Adipocyte (in vitro differentiated cells): ENCODE results near the gene EFCAB14.
"Not testable (repeated sequence)": the region's sequence is repeated elsewhere in the genome, so short reads cannot be mapped to it uniquely, and the experiment has no call there.

ENCODE experiments used
- DNase-seq: peaks from one replicate; pipeline ENCODE4 v3.0.0-alpha.2; 2015; ENCODE audit warnings: low read depth
- H3K27me3 ChIP-seq: replicated peaks from 2 replicates; pipeline ENCODE4 v1.7.0; 2013; ENCODE audit warnings: mild to moderate bottlenecking, low read length, moderate library complexity; ENCODE audit not compliant: control insufficient read depth, insufficient read depth
- H3K36me3 ChIP-seq: 2 replicates; pipeline ENCODE4 v1.7.0; 2013; ENCODE audit warnings: low read length, mild to moderate bottlenecking, moderate library complexity; ENCODE audit not compliant: control insufficient read depth, insufficient read depth, severe bottlenecking
- H3K4me1 ChIP-seq: 2 replicates; pipeline ENCODE4 v1.7.0; 2013; ENCODE audit warnings: mild to moderate bottlenecking, low read length, moderate library complexity; ENCODE audit not compliant: control insufficient read depth, insufficient read depth
- H3K4me3 ChIP-seq: 2 replicates; pipeline ENCODE4 v1.7.0; 2013; ENCODE audit warnings: mild to moderate bottlenecking, low read length, moderate library complexity
- H3K9ac ChIP-seq: 2 replicates; pipeline ENCODE4 v1.7.0; 2013; ENCODE audit warnings: mild to moderate bottlenecking, low read length, moderate library complexity
- H3K9me3 ChIP-seq: 2 replicates; pipeline ENCODE4 v1.7.0; 2013; ENCODE audit warnings: mild to moderate bottlenecking, low read length, moderate library complexity; ENCODE audit not compliant: control insufficient read depth

Gene EFCAB14

GRCh38 chr1:46665983-46666382 is 52.9 kb downstream of the EFCAB14 start:
- no peak for DNase-seq
- Histone ChIP-seq H3K27me3 (no peaks in the 10 kb centered on the region), H3K9ac (no peak overlapping the region), H3K4me3 (no peak overlapping the region), H3K4me1 (peaks cover 12% of the 10 kb centered on the region), H3K36me3 (peaks cover 14% of the 10 kb centered on the region), H3K9me3 (no peaks in the 10 kb centered on the region)

- H3K4me3 ChIP-seq, H3K9ac ChIP-seq, H3K4me1 ChIP-seq, H3K27me3 ChIP-seq, H3K9me3 ChIP-seq, DNase-seq: not testable (repeated sequence)
- peaks cover 22% of the 10 kb centered on the region for H3K36me3 ChIP-seq
These were observed 56.0 kb downstream of the EFCAB14 start for GRCh38 chr1:46662919-46663318.

GRCh38 chr1:46660116-46660515 is 58.8 kb downstream of the EFCAB14 start:
- DNase-seq, H3K9ac ChIP-seq, H3K27me3 ChIP-seq, H3K9me3 ChIP-seq, H3K4me1 ChIP-seq, H3K4me3 ChIP-seq: not testable (repeated sequence)
- H3K36me3 ChIP-seq, result peaks cover 43% of the 10 kb centered on the region

- Histone ChIP-seq H3K36me3 (peaks cover 41% of the 10 kb centered on the region), H3K9me3 (peaks cover 2% of the 10 kb centered on the region), H3K27me3 (no peaks in the 10 kb centered on the region), H3K9ac (no peak overlapping the region), H3K4me1 (no peaks in the 10 kb centered on the region), H3K4me3 (no peak overlapping the region)
- no peak for DNase-seq
These were observed 59.5 kb downstream of the EFCAB14 start for GRCh38 chr1:46659307-46659870.

- Histone ChIP-seq H3K9ac (no peak overlapping the region), H3K9me3 (peaks cover 2% of the 10 kb centered on the region), H3K4me1 (peaks cover 15% of the 10 kb centered on the region), H3K4me3 (no peak overlapping the region), H3K27me3 (no peaks in the 10 kb centered on the region), H3K36me3 (peaks cover 34% of the 10 kb centered on the region)
- no peak for DNase-seq
These were observed 61.1 kb downstream of the EFCAB14 start for GRCh38 chr1:46657775-46658174.

- H3K36me3 ChIP-seq, result peaks cover 45% of the 10 kb centered on the region
- H3K27me3 ChIP-seq, result no peaks in the 10 kb centered on the region
- DNase-seq, result no peak
- peaks cover 2% of the 10 kb centered on the region for H3K9me3 ChIP-seq
- peaks cover 18% of the 10 kb centered on the region for H3K4me1 ChIP-seq
- no peak overlapping the region for H3K4me3 ChIP-seq
- H3K9ac ChIP-seq, result no peak overlapping the region
These were observed 62.3 kb downstream of the EFCAB14 start for GRCh38 chr1:46656643-46657042.

- H3K4me3 ChIP-seq, result no peak overlapping the region
- H3K9ac ChIP-seq, result no peak overlapping the region
- peaks cover 2% of the 10 kb centered on the region for H3K9me3 ChIP-seq
- peaks cover 45% of the 10 kb centered on the region for H3K36me3 ChIP-seq
- no peak for DNase-seq
- no peaks in the 10 kb centered on the region for H3K27me3 ChIP-seq
- peaks cover 18% of the 10 kb centered on the region for H3K4me1 ChIP-seq
These were observed 63.1 kb downstream of the EFCAB14 start for GRCh38 chr1:46655848-46656247.

- not testable (repeated sequence) for H3K9me3 ChIP-seq, H3K27me3 ChIP-seq, H3K4me3 ChIP-seq, H3K9ac ChIP-seq, DNase-seq
- Histone ChIP-seq H3K4me1 (peaks cover 18% of the 10 kb centered on the region), H3K36me3 (peaks cover 55% of the 10 kb centered on the region)
These were observed 64.2 kb downstream of the EFCAB14 start for GRCh38 chr1:46654698-46655097.

- Histone ChIP-seq H3K36me3 (peaks cover 62% of the 10 kb centered on the region), H3K9ac (peak overlapping the region; percentile 12), H3K9me3 (peaks cover 2% of the 10 kb centered on the region), H3K4me3 (peak overlapping the region; percentile 62), H3K4me1 (peaks cover 18% of the 10 kb centered on the region), H3K27me3 (no peaks in the 10 kb centered on the region)
- no peak for DNase-seq
These were observed 64.9 kb downstream of the EFCAB14 start for GRCh38 chr1:46654012-46654411.

- H3K9me3 ChIP-seq, result peaks cover 2% of the 10 kb centered on the region
- H3K27me3 ChIP-seq, result no peaks in the 10 kb centered on the region
- no peak for DNase-seq
- H3K36me3 ChIP-seq, result peaks cover 65% of the 10 kb centered on the region
- peaks cover 18% of the 10 kb centered on the region for H3K4me1 ChIP-seq
- peak overlapping the region; percentile 12 for H3K9ac ChIP-seq
- peak overlapping the region; percentile 62 for H3K4me3 ChIP-seq
These were observed 65.4 kb downstream of the EFCAB14 start for GRCh38 chr1:46653405-46653958.

GRCh38 chr1:46652321-46653100 is 66.4 kb downstream of the EFCAB14 start:
- H3K36me3 ChIP-seq, result peaks cover 63% of the 10 kb centered on the region
- DNase-seq, result no peak

More at GRCh38 chr1:46652321-46653100, 66.4 kb downstream of the EFCAB14 start:
- H3K27me3 ChIP-seq, result no peaks in the 10 kb centered on the region
- no peak overlapping the region for H3K9ac ChIP-seq
- no peak overlapping the region for H3K4me3 ChIP-seq
- peaks cover 6% of the 10 kb centered on the region for H3K9me3 ChIP-seq
- peaks cover 18% of the 10 kb centered on the region for H3K4me1 ChIP-seq
